Cardiac fibroblast (primary cell): Measurements from ENCODE around the gene EMID1.

Experiments used
- DNase-seq, 2 donors: peaks; one replicate each; pipeline versions ENCODE4 v3.0.0 to v3.0.0-alpha.2; 2010; ENCODE audit warnings: low read depth in 2 of 2
- H3K4me3 ChIP-seq, 2 donors: replicated peaks in 1 of 2; 1 replicate in 1 of 2; 2 replicates in 1 of 2; pipeline ENCODE4 v1.5.1; 2011; ENCODE audit warnings: low read depth in 2 of 2, low read length in 2 of 2, mild to moderate bottlenecking in 2 of 2, moderate library complexity in 1 of 2
- CTCF ChIP-seq: IDR thresholded peaks from one replicate; pipeline ENCODE4 v1.5.1; 2011; ENCODE audit warnings: low read depth, mild to moderate bottlenecking, low read length, inconsistent platforms

The EMID1 gene

GRCh38 chr22:29183971-29184848 lies 21.5 kb upstream of the EMID1 start:
- no peak for DNase-seq
- H3K4me3 ChIP-seq = no peak overlapping the region
- no peak for TF ChIP-seq CTCF

- no peak overlapping the region for H3K4me3 ChIP-seq
- DNase-seq = no peak
- TF ChIP-seq CTCF = no peak
Observed at GRCh38 chr22:29184849-29185490, 20.7 kb upstream of the EMID1 start.

- TF ChIP-seq CTCF = no peak
- DNase-seq = no peak
- no peak overlapping the region for H3K4me3 ChIP-seq
Observed at GRCh38 chr22:29186302-29186701, 19.4 kb upstream of the EMID1 start.

GRCh38 chr22:29187831-29188230 lies 17.9 kb upstream of the EMID1 start:
- DNase-seq = no peak
- TF ChIP-seq CTCF = no peak
- no peak overlapping the region for H3K4me3 ChIP-seq

- DNase-seq = no peak
- TF ChIP-seq CTCF = no peak
- no peak overlapping the region for H3K4me3 ChIP-seq
Observed at GRCh38 chr22:29190051-29190450, 15.6 kb upstream of the EMID1 start.

- H3K4me3 ChIP-seq = no peak overlapping the region
- peak in 1 of 2 donors; percentile 9 for DNase-seq
- no peak for TF ChIP-seq CTCF
Observed at GRCh38 chr22:29190918-29191317, 14.8 kb upstream of the EMID1 start.
